SIG-M5 (cell line): Measurements from ENCODE around the gene OR56A3.
"Not testable (repeated sequence)": the region's sequence is repeated elsewhere in the genome, so short reads cannot be mapped to it uniquely, and the experiment has no call there.

Experiments
- DNase-seq: peaks from one replicate; lab custom pipeline; 2025; lab: John Stamatoyannopoulos, UW

Gene OR56A3

GRCh38 chr11:5941951-5942350 lies at the start of gene OR56A3:
OR56A3 (plus strand) TSS chr11:5942251; CDS start chr11:5947347, 5,096 bp downstream.
- no peak for DNase-seq

GRCh38 chr11:5892908-5893307 lies 49.1 kb upstream of the OR56A3 start, which contains the start of gene OR52E5:
OR52E5 (plus strand) TSS chr11:5893208; CDS start chr11:5900777, 7,569 bp downstream.
- no peak for DNase-seq

- DNase-seq = no peak
Measured at GRCh38 chr11:5899534-5899933, 42.5 kb upstream of the OR56A3 start.

- DNase-seq = no peak
Measured at GRCh38 chr11:5910540-5910939, 31.5 kb upstream of the OR56A3 start.

GRCh38 chr11:5922749-5923426 lies 19.2 kb upstream of the OR56A3 start:
- DNase-seq = no peak

GRCh38 chr11:5923427-5923776 lies 18.6 kb upstream of the OR56A3 start:
- DNase-seq = no peak

GRCh38 chr11:5923794-5924193 lies 18.3 kb upstream of the OR56A3 start:
- no peak for DNase-seq

- DNase-seq = no peak
Measured at GRCh38 chr11:5928271-5928670, 13.8 kb upstream of the OR56A3 start.

GRCh38 chr11:5928811-5929210 lies 13.2 kb upstream of the OR56A3 start:
- DNase-seq = no peak

- no peak for DNase-seq
Measured at GRCh38 chr11:5929571-5930368, 12.3 kb upstream of the OR56A3 start.

- no peak for DNase-seq
Measured at GRCh38 chr11:5930614-5931013, 11.4 kb upstream of the OR56A3 start.

GRCh38 chr11:5931061-5931460 lies 11.0 kb upstream of the OR56A3 start:
- DNase-seq = no peak

GRCh38 chr11:5932671-5933070 lies 9.4 kb upstream of the OR56A3 start:
- no peak for DNase-seq

GRCh38 chr11:5933116-5933515 lies 8.9 kb upstream of the OR56A3 start:
- no peak for DNase-seq

- DNase-seq = no peak
Measured at GRCh38 chr11:5937868-5938602, 4.0 kb upstream of the OR56A3 start.

- DNase-seq = no peak
Measured at GRCh38 chr11:5938603-5938965, 3.5 kb upstream of the OR56A3 start.

GRCh38 chr11:5940748-5941147 lies 1.3 kb upstream of the OR56A3 start:
- DNase-seq = no peak

GRCh38 chr11:5955586-5955985 lies 13.5 kb downstream of the OR56A3 start:
- DNase-seq = no peak

GRCh38 chr11:5960704-5961320 lies 18.8 kb downstream of the OR56A3 start:
- not testable (repeated sequence) for DNase-seq

- DNase-seq = no peak
Measured at GRCh38 chr11:5966958-5967357, 24.9 kb downstream of the OR56A3 start.

- DNase-seq = no peak
Measured at GRCh38 chr11:5967708-5968107, 25.7 kb downstream of the OR56A3 start.

GRCh38 chr11:5968394-5968793 lies 26.3 kb downstream of the OR56A3 start, which contains the start of gene OR56A5:
OR56A5 (minus strand) TSS chr11:5968494; CDS start chr11:5968494, 0 bp downstream.
- DNase-seq = no peak
